HG02970 (cell line): ENCODE measurements around the gene XRN2.

Experiments
- ATAC-seq: cut with Tn5 transposase; IDR thresholded peaks from one replicate; pipeline ENCODE4 v1.9.1; 2021; ENCODE audit warnings: mild to moderate bottlenecking, moderate library complexity, moderate number of reproducible peaks; ENCODE audit not compliant: unreplicated experiment, low FRiP score

Gene XRN2

GRCh38 chr20:21303061-21303871 lies at the start of gene XRN2:
Gene XRN2, plus strand, starts transcription at chr20:21303331. Its CDS starts 68 bp downstream, at chr20:21303399.
- peak; percentile 93 for ATAC-seq

GRCh38 chr20:21257192-21257591 lies 45.9 kb upstream of the XRN2 start:
- no peak for ATAC-seq

DNA sequence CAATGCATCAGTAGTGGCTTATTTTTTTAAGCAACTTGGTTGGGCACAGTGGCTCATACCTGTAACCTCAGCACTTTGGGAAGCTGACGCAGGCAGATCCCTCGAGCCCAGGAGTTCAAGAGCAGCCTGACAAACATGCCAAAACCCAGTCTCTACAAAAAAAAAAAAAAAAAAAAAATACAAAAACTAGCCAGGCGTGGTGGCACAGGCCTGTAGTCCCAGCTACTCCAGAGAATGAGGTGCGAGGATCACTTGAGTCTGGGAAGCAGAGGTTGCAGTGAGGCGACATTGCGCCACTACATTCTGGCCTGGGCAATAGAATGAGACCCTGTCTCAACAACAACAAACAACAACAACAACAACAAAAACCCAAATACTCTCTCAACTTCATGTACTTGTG lies 44.7 kb upstream of the XRN2 start:
- ATAC-seq = no peak

DNA sequence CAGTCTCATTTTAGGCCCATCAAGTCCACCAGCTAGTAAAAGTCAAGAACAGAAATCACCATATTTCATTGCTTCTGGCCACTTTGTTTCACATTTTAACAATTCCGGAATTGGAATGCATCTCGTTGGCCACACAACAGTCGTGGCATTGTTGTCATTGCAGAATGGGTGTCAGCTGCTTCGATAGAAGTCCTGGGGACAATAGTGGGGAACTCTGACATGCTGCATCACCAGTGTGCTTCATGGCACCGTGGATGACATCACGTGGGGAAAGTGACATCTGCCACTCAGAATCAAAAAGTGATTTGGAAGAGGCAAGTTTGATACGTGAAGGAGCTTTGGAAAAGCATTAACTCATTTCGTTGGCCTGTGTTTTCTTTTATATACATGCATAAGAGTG lies 43.8 kb upstream of the XRN2 start:
- no peak for ATAC-seq

DNA sequence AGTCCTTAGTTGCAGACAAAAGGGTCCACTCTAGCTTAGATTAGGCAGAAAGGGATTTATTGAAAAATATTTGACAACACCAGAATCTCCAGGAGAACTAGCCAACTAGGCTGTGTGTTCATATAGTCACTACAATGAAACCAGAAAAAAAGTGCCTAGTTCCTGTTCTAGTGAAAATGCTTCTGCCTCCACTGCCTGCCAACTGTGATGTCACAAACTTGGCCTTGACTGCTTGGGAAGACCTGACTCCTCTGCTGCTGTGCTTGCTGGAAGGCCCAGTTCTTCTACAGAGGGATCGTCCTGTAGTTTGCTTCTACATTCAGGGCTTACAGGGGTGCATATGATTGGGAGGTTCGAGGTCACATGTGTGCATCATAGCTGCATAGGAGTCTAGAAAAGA lies 40.3 kb upstream of the XRN2 start:
- ATAC-seq = no peak

- ATAC-seq = no peak
Measured at GRCh38 chr20:21265261-21266190, 37.6 kb upstream of the XRN2 start.

DNA sequence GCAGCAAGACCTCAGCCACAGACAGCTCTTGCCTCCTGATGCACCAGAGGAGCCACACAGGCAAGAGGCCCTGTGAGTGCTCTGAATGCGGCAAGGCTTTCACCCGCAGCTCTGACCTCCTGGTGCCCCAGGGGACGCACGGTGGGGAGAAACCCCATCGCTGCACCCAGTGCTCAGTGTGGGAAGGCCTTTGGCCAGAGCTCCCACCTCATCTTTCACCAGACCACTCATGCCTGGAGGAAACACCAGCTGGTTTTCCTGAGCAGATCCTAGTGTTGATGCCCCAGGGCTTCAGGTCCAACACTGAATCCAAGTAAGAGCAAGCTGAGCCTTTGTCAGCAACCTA lies 37.0 kb upstream of the XRN2 start:
- ATAC-seq = no peak

DNA sequence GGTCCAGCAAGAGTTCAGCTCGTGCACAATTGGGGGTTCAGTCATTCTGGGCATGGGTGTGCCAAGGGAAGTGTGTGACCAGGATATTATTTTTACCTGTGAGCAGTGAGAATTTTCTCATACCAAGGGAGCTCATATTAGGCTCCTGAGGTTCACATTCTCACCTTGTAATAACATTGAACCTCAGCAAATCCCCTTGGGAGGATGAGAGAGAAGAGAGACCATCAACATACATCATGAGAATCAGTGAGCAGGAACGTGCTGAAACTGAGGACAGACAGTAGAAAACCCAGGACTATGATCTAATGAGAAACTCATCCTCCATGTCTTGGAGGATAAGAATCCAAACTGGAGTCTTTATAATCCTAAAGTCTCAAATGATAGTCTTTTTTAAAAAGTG lies 33.4 kb upstream of the XRN2 start:
- no peak for ATAC-seq

GRCh38 chr20:21270806-21271205 lies 32.3 kb upstream of the XRN2 start:
- no peak for ATAC-seq

GRCh38 chr20:21272279-21272678 lies 30.9 kb upstream of the XRN2 start:
- ATAC-seq = no peak

GRCh38 chr20:21272679-21273078 lies 30.5 kb upstream of the XRN2 start:
- ATAC-seq = no peak

- ATAC-seq = no peak
Measured at GRCh38 chr20:21273755-21274386, 29.3 kb upstream of the XRN2 start.

GRCh38 chr20:21278829-21279228 lies 24.3 kb upstream of the XRN2 start:
- ATAC-seq = no peak

DNA sequence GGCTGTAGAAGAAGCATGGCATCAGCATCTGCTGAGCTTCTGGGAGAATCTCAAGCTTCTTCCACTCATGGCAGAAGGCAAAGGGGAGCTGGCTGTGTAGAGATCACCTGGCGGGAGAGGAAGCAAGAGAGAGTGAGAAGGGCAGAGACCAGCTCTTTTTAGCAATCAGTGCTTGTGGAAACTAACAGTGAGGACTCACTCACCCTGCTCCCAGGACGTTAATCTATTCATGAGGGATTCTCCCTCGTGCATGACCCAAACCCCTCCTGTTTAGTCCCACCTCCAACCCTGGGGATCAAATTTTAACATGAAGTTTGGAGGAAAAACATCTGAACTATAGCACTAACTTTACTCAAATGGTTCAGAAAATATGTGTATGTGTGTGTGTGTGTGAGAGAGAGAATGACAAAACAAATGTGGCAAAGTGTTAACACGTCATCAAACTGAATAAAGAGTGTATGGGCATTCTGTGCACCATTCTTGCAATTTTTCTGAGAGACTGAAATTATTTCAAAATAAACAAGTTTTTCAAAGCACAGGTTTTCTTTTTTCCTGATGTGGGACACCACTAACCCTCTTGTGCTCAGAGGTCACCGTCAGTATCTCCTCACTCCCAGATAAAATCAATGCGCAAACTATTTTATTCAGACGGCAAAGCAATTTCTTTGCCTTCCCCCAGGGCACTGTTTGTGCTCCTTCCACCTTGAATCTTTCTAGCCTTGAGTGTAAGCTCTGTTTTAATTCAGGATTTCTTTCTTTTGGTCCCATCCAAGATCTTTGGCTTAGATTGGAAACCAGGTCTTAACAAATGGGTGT lies 23.2 kb upstream of the XRN2 start:
- no peak for ATAC-seq

GRCh38 chr20:21280522-21281016 lies 22.6 kb upstream of the XRN2 start:
- no peak for ATAC-seq

DNA sequence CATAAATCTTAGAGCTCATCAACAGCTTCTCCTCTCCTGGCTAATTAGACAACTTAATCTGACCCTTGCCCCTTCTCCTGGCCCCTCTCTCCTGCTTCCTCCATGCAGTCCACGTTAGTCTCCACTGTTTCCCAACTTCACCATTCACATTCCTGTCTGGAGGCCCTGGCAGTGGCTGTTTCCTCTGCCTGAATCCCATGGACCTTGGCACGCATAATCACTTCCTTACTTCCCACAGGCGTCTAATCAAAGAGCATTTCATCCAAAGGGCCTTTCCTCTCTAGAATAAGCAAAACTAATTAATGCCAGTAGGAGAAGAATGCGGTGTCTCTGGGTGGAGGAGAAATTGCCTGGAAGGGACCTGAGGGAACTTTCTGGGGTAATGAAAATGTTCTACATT lies 16.4 kb upstream of the XRN2 start:
- no peak for ATAC-seq

GRCh38 chr20:21288587-21289370 lies 14.4 kb upstream of the XRN2 start:
- no peak for ATAC-seq

DNA sequence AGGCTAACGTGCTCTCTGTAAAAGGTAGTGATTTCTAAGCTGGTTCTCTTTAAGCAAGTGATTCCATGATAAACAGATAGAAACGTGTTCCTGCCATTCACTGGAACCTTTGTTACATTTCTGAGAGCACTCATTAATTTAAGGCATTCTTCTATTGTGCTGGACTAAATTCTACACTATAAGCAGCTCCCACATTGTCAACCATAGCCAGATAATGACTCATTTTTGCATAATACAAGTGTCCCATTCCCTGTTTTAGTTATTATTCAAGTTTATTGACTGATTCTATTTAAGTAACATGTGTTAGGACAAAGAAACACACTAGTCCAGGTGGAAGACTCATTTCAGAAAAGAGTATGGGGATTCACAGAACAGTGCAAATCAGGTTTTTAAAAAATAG lies 13.5 kb upstream of the XRN2 start:
- no peak for ATAC-seq

DNA sequence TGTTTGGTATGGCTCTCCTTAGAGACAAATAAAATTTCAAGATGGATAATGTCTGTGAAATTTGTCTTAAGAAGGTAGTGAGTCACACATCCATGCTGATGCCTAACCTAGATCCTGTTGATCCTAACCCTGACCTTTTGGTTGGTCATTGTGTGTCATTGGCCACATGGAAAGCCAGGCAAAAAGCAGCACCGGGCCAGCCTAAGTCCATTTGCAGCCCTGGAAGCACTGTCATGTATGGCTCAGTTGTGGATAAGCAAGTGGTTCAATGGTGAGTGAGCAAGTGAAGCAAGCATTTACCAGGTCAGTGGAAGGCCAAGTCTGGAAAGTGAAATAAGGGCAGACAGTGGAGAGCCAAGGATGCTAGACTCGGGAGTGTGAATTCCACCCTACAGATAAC lies 12.1 kb upstream of the XRN2 start:
- ATAC-seq = no peak
